Measurements from ENCODE around the gene DIPK1C.
"Not testable (repeated sequence)": the region's sequence is repeated elsewhere in the genome, so short reads cannot be mapped to it uniquely, and the experiment has no call there.

The DIPK1C gene

GRCh38 chr18:74457043-74457724, at the start of gene DIPK1C:
Gene DIPK1C, minus strand, starts transcription at chr18:74457308. Its CDS starts 49 bp downstream, at chr18:74457259.
- no peak for DNase-seq

GRCh38 chr18:74506448-74507084, 49.5 kb upstream of the DIPK1C start:
- no peak for DNase-seq

- no peak for DNase-seq
Observed at GRCh38 chr18:74505776-74506175, 48.7 kb upstream of the DIPK1C start.

GRCh38 chr18:74503137-74503536, 46.0 kb upstream of the DIPK1C start:
- no peak for DNase-seq

- no peak for DNase-seq
Observed at GRCh38 chr18:74501386-74501785, 44.3 kb upstream of the DIPK1C start.

- not testable (repeated sequence) for DNase-seq
Observed at GRCh38 chr18:74500774-74501173, 43.7 kb upstream of the DIPK1C start.

GRCh38 chr18:74500372-74500771, 43.3 kb upstream of the DIPK1C start:
- DNase-seq: no peak

- DNase-seq: no peak
Observed at GRCh38 chr18:74499633-74500032, 42.5 kb upstream of the DIPK1C start.

GRCh38 chr18:74498712-74499627, 41.9 kb upstream of the DIPK1C start:
- no peak for DNase-seq

GRCh38 chr18:74497778-74498177, 40.7 kb upstream of the DIPK1C start:
- DNase-seq: no peak

GRCh38 chr18:74497324-74497676, 40.2 kb upstream of the DIPK1C start:
- no peak for DNase-seq

- peak; percentile 54 for DNase-seq
Observed at GRCh38 chr18:74496508-74497323, 39.6 kb upstream of the DIPK1C start.

- peak; percentile 99 for DNase-seq
Observed at GRCh38 chr18:74495581-74496507, 38.7 kb upstream of the DIPK1C start, which contains the start of gene CNDP2. Gene CNDP2, plus strand, starts transcription at chr18:74496363. Its CDS starts 3,611 bp downstream, at chr18:74499974.

- no peak for DNase-seq
Observed at GRCh38 chr18:74494514-74494913, 37.4 kb upstream of the DIPK1C start.

- DNase-seq: peak; percentile 46
Observed at GRCh38 chr18:74493689-74494088, 36.6 kb upstream of the DIPK1C start.

- DNase-seq: no peak
Observed at GRCh38 chr18:74492259-74492658, 35.2 kb upstream of the DIPK1C start.

GRCh38 chr18:74489676-74490075, 32.6 kb upstream of the DIPK1C start:
- DNase-seq: peak; percentile 37

- no peak for DNase-seq
Observed at GRCh38 chr18:74488864-74489263, 31.8 kb upstream of the DIPK1C start.

- no peak for DNase-seq
Observed at GRCh38 chr18:74488354-74488753, 31.2 kb upstream of the DIPK1C start.

GRCh38 chr18:74486119-74486849, 29.2 kb upstream of the DIPK1C start:
- no peak for DNase-seq

GRCh38 chr18:74482697-74483096, 25.6 kb upstream of the DIPK1C start:
- no peak for DNase-seq

Measured in NCI-H82 (cell line).